ENCODE data around the gene RHBDD1.

Gene RHBDD1

GRCh38 chr2:226943862-226944620 lies 108.2 kb downstream of the RHBDD1 start:
- no peak for DNase-seq

DNA sequence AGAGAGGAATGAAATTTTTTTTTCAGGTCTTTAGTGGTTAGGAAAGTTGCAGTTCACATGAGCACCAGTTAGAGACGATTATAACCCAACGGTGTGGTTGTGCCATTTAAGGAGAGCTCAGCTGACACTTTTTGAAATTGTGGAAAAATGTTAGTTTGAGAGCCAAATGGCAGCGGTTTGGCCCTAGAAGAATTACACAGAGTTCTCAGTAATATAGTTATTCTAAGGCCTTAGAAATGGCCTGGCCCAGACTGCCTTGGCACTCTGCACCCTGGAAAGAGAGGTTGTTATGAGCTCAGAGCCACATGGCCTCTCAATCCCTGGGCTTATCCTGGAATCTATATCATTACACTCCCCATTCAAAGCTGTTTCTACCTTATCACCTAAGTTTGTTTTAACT lies 117.4 kb downstream of the RHBDD1 start:
- DNase-seq: no peak

DNA sequence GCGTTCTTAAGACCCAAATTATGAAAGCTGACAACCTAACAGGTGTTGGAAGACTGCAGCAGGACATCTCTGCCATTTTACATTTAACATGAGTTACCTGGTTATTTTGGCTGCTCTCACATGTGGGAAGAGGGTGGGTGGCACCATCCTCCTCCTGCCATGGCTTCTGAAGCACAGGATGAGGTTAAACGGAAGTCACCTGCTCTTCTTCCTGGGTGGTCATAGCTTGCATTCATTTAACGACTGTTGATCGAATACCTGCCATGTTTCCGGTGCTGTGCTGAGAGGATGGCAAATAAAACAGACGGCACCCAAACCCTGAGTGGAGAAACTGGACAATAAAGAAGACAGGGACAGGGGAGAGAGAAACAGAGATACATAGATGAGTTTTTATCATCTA lies 118.0 kb downstream of the RHBDD1 start:
- DNase-seq: no peak

DNA sequence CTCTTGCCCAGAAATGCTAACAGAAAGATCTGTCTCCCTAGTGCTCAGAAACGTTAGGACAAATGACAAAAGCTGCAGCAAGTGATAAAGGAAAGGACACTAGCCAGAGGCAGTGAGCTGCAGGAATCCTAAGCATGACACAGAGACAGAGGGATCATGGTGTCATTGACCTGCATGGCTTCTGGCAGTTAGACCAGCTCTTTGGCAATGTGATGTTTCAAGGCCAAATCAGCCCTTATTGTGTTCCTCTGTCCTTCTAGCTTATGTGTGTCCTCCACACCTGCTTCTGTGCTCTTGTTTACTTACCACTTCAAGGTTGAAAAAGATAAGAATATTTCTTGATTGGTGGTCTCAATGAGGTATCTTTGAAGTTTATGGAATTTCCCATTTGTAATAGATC lies 120.8 kb downstream of the RHBDD1 start:
- DNase-seq: no peak

DNA sequence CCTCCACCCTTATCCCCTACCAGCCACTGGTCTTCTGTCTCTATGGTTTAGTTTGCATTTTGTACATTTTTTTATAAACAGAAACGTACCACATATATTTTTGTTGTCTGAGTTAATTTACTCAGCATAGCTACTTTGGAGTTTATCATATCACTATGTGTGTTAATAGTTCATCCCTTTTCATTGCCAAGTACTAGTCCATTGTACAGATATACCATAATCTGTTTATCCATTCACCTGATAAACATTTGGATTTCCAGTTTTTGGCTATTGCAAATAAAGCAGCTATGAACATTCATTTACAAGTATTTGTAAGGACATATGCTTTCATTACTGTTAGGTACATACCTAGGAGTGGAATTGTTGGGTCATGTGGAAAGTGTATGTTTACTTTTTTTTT lies 123.6 kb downstream of the RHBDD1 start:
- no peak for DNase-seq

- no peak for DNase-seq
Observed at GRCh38 chr2:226962176-226962773, 126.4 kb downstream of the RHBDD1 start.

DNA sequence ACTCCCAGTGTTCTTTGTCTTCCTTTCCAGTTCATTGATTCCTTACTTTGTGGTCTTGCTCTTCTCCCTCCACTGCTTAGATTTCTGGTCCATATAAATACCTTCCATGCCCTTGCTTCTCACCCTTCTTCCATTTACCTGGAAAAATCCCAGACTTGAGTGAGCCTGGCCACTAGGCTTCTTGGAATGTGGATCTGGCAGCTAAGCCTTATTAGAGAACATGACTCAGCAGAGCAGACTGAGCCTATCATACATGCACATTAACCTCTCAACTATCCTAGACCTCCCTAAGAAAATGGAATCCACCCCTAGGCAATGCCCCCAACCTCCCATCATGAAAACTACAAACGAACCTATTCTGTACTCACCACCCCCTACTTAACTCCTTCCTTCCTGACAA lies 127.7 kb downstream of the RHBDD1 start:
- no peak for DNase-seq

DNA sequence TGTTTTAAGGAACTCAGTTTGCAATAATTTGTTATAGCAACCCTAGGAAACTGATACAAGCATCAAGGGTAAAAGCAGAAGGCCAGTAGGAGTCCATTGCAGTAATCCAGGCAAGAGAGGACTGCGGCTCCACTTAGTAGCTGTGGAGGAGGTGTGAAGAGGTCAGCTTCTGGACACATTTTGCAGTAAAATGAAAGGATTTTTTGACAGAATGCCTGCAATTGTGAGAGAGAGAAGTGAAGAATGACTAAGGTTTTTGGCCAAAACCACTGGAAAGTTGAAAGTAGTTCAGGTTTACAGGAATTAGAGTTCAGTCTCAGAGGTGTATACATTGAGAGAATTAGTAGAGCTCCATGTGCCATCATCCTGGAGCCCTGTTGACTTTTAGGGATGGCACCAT lies 129.5 kb downstream of the RHBDD1 start:
- no peak for DNase-seq

- no peak for DNase-seq
Observed at GRCh38 chr2:226969417-226970080, 133.7 kb downstream of the RHBDD1 start.

DNA sequence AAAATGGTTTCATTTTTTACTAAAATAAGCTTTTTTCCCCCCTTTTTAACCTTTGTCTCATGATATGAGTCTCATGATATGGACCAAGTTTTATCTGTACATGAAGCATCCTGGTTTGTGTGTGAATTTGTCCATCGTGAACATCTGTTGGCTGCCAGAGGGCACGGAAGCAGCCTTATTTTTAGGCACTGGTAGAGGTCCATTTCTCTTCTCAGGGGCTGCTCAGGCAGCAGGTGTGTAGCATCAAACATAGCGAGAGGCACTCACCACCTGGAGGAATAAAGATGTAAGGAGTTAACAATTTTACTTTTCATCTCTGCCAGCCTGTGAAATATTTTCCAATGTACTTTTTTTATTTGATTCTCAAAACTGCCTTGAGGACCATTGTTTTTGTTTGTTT lies 134.5 kb downstream of the RHBDD1 start:
- DNase-seq: no peak

DNA sequence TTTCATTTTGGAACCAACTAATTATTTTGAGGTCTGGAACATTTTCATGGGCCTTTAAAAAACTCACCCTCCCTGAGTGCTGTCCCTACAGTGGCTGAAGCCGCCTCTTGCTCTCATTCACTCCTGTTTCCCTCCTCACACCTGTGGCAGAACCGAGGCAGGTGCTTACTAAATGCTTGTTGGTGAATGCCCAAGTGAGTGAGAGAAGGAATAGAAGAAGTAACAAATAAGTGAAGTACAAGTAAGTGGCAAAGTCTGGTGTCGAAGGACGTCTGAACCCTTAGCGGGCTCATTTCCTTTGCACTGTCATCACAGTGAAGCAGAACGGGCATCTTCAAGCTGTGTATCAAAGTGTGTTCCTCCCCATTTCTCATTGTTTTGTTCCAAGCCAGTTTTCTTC lies 135.2 kb downstream of the RHBDD1 start:
- no peak for DNase-seq

DNA sequence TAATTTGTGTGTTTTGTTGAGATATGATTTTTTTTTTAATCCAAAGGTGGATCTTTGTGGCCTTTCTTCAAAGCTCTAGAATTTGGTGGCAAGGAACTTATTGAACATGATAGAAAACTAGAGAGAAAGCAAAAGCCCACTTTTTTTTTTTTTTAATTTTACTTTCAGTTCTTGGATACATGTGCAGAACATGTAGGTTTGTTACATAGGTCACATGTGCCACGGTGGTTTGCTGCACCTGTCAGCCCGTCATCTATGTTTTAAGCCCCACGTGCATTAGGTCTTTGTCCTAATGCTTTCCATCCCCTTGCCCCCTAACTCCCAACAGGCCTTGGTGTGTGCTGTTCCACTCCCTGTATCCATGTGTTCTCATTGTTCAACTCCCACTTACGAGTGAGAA lies 135.9 kb downstream of the RHBDD1 start:
- no peak for DNase-seq

- DNase-seq: no peak
Observed at GRCh38 chr2:226973816-226974215, 138.0 kb downstream of the RHBDD1 start.

DNA sequence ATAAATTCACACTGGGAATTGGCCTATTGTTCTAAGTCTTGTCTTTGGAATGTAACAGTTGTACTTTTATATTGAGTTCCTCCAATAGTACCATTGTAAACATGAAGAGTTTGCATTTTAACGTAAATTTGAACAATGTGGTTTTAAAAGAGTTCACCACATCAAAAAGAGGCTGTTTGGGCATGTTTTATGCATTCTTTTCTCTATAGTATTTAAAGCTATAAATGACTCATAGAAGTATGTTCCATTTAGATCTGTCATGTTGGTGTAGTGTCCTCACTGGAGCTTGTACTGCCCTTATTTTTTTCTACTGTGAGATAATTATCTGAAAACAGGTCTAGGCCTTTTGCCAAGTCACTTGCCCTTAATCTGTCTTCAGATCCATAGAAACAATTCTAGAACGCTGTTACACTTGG lies 141.9 kb downstream of the RHBDD1 start:
- no peak for DNase-seq

GRCh38 chr2:226978300-226978699 lies 142.4 kb downstream of the RHBDD1 start:
- no peak for DNase-seq

GRCh38 chr2:226979004-226979403 lies 143.2 kb downstream of the RHBDD1 start:
- no peak for DNase-seq

- no peak for DNase-seq
Observed at GRCh38 chr2:226981791-226982326, 146.0 kb downstream of the RHBDD1 start.

- no peak for DNase-seq
Observed at GRCh38 chr2:226983895-226984749, 148.3 kb downstream of the RHBDD1 start.

DNA sequence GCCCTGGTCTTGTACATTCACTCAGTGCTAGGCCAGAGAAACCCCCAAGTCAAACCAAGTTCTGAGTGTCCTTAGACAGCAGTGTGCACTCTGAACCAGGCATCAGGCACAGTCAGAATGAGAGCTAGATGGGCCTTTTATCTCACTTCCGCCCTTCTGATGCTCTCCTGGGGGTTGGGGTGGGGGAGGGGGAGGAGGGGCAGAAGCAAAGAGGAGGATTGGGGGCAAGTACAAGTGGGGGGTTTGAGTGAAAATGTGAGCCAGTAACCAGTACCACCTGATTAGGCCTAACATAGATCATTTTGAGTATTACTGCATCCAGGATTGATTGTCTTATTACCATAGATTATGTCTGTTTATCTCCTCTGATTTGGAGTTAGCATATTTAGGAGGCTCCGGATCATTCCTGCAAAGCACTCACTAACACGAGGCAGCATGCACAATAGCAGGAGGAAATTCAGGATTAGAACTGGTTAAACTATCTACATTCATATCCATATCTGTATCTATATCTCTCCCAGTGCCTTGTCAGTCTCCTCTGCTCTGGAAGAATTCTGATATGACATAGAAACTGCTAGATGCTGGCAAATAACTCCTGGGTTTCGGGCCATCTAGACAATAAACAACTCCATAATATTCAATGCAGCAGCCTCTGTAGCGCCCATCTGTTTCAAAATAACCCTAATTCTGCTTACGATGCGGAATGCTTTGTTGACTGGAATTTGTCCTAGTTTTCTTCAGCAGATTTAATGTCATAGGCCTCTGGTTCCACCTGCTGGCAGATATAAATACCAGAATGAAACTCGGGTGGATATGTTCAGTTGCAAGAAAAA lies 149.1 kb downstream of the RHBDD1 start:
- DNase-seq: peak; percentile 20

DNA sequence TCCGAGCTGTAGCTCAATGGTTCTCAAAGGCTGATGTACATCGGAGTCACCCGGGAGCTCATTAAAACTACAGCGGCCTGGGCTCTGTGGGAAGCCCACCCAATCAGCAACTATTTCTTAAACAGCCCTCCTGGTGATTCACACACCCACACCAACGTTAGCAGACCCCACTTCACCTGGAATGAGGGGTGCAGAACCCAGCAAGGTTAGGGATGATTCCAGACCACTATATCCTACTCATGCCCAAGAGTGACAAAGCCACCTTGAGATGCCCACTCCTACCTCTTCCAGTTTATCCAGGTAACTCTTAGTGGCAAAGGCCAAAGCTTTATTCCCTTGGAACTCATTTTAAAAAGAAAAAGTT lies 149.7 kb downstream of the RHBDD1 start:
- DNase-seq: no peak

- DNase-seq: no peak
Observed at GRCh38 chr2:226991663-226992062, 155.8 kb downstream of the RHBDD1 start.

DNA sequence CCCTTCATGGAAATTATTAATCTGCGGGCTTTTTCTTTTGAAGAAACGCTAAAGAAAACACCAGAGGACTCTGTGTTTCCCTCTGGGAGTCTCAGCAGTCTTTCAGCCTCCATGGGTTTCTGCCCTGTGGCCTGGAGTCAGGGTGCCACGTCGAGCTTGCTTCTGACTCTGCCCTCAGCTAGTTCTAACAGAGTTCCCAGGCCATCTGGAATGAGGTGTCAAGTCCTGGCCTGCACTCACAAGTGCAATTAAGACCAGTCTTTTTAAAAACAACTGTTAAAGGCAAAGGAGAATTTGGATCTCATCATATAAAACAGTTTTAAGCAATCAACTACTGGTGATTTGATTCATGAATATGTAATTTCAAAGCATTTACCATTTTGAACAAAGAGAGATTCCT lies 157.3 kb downstream of the RHBDD1 start:
- DNase-seq: no peak
